ENCODE measurements around the gene DOCK10. TPM values are rescaled to one million over a fixed set of nuclear protein-coding genes. Genes with fewer than 3 reads are reported as not detected.

The DOCK10 gene
- total and polyA plus RNA-seq, 2 donors: 16.2 to 66.9 TPM

GRCh38 chr2:224969633-224970260, 72.5 kb downstream of the DOCK10 start:
- H3K4me3 ChIP-seq (ENCODE audit: low read length in 2 of 2): no peak overlapping the region
- peaks cover 0 to 5% of the 10 kb centered on the region in 2 donors for H3K4me1 ChIP-seq (ENCODE audit: control insufficient read depth in 2 of 2, insufficient read depth in 2 of 2, low read length in 2 of 2)
- no peaks in the 10 kb centered on the region for H3K9me3 ChIP-seq (ENCODE audit: control insufficient read depth in 2 of 2, insufficient read depth in 1 of 2, low read length in 1 of 2)
- H3K27ac ChIP-seq (ENCODE audit: low read depth in 1 of 2, low read length in 1 of 2): no peak overlapping the region
- H3K36me3 ChIP-seq (ENCODE audit: control insufficient read depth in 2 of 2, insufficient read depth in 2 of 2, low read length in 1 of 2): no peaks in the 10 kb centered on the region
- H3K27me3 ChIP-seq (ENCODE audit: control insufficient read depth in 2 of 2, insufficient read depth in 1 of 2, low read length in 1 of 2): no peaks in the 10 kb centered on the region
- WGBS: 91% methylated on average over 4 of the region's 4 CpGs
- DNase-seq (ENCODE audit: low read depth in 6 of 9, low spot score in 9 of 9): no peak

- no peak overlapping the region for H3K27ac ChIP-seq (ENCODE audit: low read depth in 1 of 2, low read length in 1 of 2)
- no peaks in the 10 kb centered on the region for H3K9me3 ChIP-seq (ENCODE audit: control insufficient read depth in 2 of 2, insufficient read depth in 1 of 2, low read length in 1 of 2)
- H3K4me3 ChIP-seq (ENCODE audit: low read length in 2 of 2): no peak overlapping the region
- no peaks in the 10 kb centered on the region for H3K36me3 ChIP-seq (ENCODE audit: control insufficient read depth in 2 of 2, insufficient read depth in 2 of 2, low read length in 1 of 2)
- 60% methylated on average over 5 of the region's 5 CpGs for WGBS
- H3K4me1 ChIP-seq (ENCODE audit: control insufficient read depth in 2 of 2, insufficient read depth in 2 of 2, low read length in 2 of 2): peaks cover 0 to 5% of the 10 kb centered on the region in 2 donors
- DNase-seq (ENCODE audit: low read depth in 6 of 9, low spot score in 9 of 9): no peak
- no peaks in the 10 kb centered on the region for H3K27me3 ChIP-seq (ENCODE audit: control insufficient read depth in 2 of 2, insufficient read depth in 1 of 2, low read length in 1 of 2)
These were observed 73.2 kb downstream of the DOCK10 start for GRCh38 chr2:224969095-224969494.

GRCh38 chr2:224968051-224968450, 74.2 kb downstream of the DOCK10 start:
- Histone ChIP-seq H3K4me1 (ENCODE audit: control insufficient read depth in 2 of 2, insufficient read depth in 2 of 2, low read length in 2 of 2) (no peaks in the 10 kb centered on the region), H3K4me3 (ENCODE audit: low read length in 2 of 2) (no peak overlapping the region), H3K27ac (ENCODE audit: low read depth in 1 of 2, low read length in 1 of 2) (no peak overlapping the region), H3K36me3 (ENCODE audit: control insufficient read depth in 2 of 2, insufficient read depth in 2 of 2, low read length in 1 of 2) (no peaks in the 10 kb centered on the region), H3K27me3 (ENCODE audit: control insufficient read depth in 2 of 2, insufficient read depth in 1 of 2, low read length in 1 of 2) (no peaks in the 10 kb centered on the region), H3K9me3 (ENCODE audit: control insufficient read depth in 2 of 2, insufficient read depth in 1 of 2, low read length in 1 of 2) (no peaks in the 10 kb centered on the region)
- 69% methylated on average over 4 of the region's 4 CpGs for WGBS
- no peak for DNase-seq (ENCODE audit: low read depth in 6 of 9, low spot score in 9 of 9)

DNA sequence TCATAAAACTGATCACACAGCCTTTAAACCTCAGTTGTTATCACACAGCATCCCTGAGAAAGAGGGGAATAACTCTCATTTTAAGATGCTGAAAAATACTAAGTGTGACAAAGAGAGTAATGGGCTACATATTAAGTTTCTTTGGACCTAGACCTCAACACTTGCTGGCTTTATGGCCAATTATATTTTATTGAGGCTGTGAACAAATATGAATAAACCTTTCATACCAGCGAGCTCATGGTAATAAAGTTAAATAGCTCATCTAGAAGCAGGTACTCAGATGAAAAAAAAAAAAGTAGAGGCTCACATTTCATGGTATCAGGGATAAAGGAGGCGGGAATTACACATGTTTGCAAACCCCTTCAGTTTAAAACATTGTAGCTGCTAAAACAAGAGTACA, 75.7 kb downstream of the DOCK10 start:
- Histone ChIP-seq H3K9me3 (ENCODE audit: control insufficient read depth in 2 of 2, insufficient read depth in 1 of 2, low read length in 1 of 2) (no peaks in the 10 kb centered on the region), H3K4me1 (ENCODE audit: control insufficient read depth in 2 of 2, insufficient read depth in 2 of 2, low read length in 2 of 2) (no peaks in the 10 kb centered on the region), H3K27me3 (ENCODE audit: control insufficient read depth in 2 of 2, insufficient read depth in 1 of 2, low read length in 1 of 2) (no peaks in the 10 kb centered on the region), H3K27ac (ENCODE audit: low read depth in 1 of 2, low read length in 1 of 2) (no peak overlapping the region), H3K4me3 (ENCODE audit: low read length in 2 of 2) (no peak overlapping the region), H3K36me3 (ENCODE audit: control insufficient read depth in 2 of 2, insufficient read depth in 2 of 2, low read length in 1 of 2) (no peaks in the 10 kb centered on the region)
- 98% methylated on average over 2 of the region's 2 CpGs for WGBS
- no peak for DNase-seq (ENCODE audit: low read depth in 6 of 9, low spot score in 9 of 9)

DNA sequence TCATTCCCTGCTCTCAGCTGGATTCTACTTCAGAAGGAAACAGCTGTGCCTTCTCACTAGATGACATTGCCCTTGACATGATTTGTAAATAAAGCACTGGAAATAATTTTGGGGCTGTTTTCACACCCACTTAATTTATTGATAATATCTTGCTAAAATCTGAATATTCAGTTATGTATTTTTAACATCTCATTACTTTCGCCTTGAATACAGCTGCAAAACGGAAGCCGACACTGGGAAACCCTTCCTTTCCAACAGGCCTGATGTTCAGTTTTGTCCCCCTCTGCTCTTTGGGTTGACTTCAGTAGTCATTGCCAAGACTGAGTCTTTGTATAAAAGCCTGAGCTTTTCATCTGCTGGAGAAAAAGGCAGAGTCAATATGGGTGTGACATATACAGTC, 82.7 kb downstream of the DOCK10 start:
- H3K36me3 ChIP-seq (ENCODE audit: control insufficient read depth in 2 of 2, insufficient read depth in 2 of 2, low read length in 1 of 2): peaks cover 0 to 3% of the 10 kb centered on the region in 2 donors
- H3K9me3 ChIP-seq (ENCODE audit: control insufficient read depth in 2 of 2, insufficient read depth in 1 of 2, low read length in 1 of 2): no peaks in the 10 kb centered on the region
- no peak overlapping the region for H3K4me3 ChIP-seq (ENCODE audit: low read length in 2 of 2)
- DNase-seq (ENCODE audit: low read depth in 6 of 9, low spot score in 9 of 9): no peak
- H3K27me3 ChIP-seq (ENCODE audit: control insufficient read depth in 2 of 2, insufficient read depth in 1 of 2, low read length in 1 of 2): no peaks in the 10 kb centered on the region
- 96% methylated on average over 3 of the region's 3 CpGs for WGBS
- H3K27ac ChIP-seq (ENCODE audit: low read depth in 1 of 2, low read length in 1 of 2): no peak overlapping the region
- peaks cover 0 to 2% of the 10 kb centered on the region in 2 donors for H3K4me1 ChIP-seq (ENCODE audit: control insufficient read depth in 2 of 2, insufficient read depth in 2 of 2, low read length in 2 of 2)

DNA sequence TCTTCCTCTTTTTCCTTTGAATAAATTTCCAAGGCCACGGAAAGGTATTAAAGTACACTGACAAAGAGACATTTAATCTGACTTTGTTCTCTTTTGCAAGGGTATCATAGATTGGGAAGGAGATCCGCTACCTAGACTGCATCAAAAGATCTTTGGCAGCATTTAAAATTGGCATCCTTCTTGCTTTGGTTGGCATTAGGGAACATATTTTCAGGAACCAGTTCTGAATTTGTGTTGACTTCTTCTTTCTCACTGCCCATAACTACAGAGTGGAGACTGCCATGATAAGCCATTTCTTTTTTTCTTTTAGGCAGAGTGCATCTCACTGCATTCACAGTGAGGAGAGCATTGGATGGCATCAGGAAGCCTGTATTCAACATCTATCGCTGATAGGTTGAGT, 83.4 kb downstream of the DOCK10 start:
- Histone ChIP-seq H3K4me3 (ENCODE audit: low read length in 2 of 2) (no peak overlapping the region), H3K36me3 (ENCODE audit: control insufficient read depth in 2 of 2, insufficient read depth in 2 of 2, low read length in 1 of 2) (peaks cover 0 to 3% of the 10 kb centered on the region in 2 donors), H3K27me3 (ENCODE audit: control insufficient read depth in 2 of 2, insufficient read depth in 1 of 2, low read length in 1 of 2) (no peaks in the 10 kb centered on the region), H3K9me3 (ENCODE audit: control insufficient read depth in 2 of 2, insufficient read depth in 1 of 2, low read length in 1 of 2) (no peaks in the 10 kb centered on the region), H3K4me1 (ENCODE audit: control insufficient read depth in 2 of 2, insufficient read depth in 2 of 2, low read length in 2 of 2) (peaks cover 0 to 2% of the 10 kb centered on the region in 2 donors), H3K27ac (ENCODE audit: low read depth in 1 of 2, low read length in 1 of 2) (peak overlapping the region in 1 of 2 donors; percentile 22)
- 94% methylated on average over 3 of the region's 3 CpGs for WGBS
- DNase-seq (ENCODE audit: low read depth in 6 of 9, low spot score in 9 of 9): no peak

DNA sequence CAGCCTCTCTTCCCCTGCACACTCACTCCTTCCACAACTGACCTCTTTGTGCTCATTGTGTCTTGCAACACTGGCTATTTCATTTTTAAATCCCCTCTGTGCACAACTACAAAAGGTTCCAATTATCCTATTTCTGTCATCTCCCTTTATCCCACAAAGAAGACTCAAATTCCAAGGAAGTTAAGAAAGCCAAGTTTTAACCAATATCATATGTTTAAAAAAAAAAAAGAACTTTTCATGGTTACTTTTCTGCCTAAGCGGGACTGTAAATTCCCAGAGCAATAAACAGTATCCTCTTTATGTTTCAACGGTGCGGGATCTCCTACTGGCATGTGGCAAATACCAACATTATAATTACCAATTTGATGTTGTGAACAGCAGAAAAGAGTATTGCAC, 83.8 kb downstream of the DOCK10 start:
- whole genome bisulfite sequencing: 95% methylated on average over 3 of the region's 3 CpGs
- no peak overlapping the region for H3K27ac ChIP-seq (ENCODE audit: low read depth in 1 of 2, low read length in 1 of 2)
- H3K36me3 ChIP-seq (ENCODE audit: control insufficient read depth in 2 of 2, insufficient read depth in 2 of 2, low read length in 1 of 2): peaks cover 0 to 3% of the 10 kb centered on the region in 2 donors
- H3K27me3 ChIP-seq (ENCODE audit: control insufficient read depth in 2 of 2, insufficient read depth in 1 of 2, low read length in 1 of 2): no peaks in the 10 kb centered on the region
- H3K4me3 ChIP-seq (ENCODE audit: low read length in 2 of 2): no peak overlapping the region
- peaks cover 0 to 5% of the 10 kb centered on the region in 2 donors for H3K4me1 ChIP-seq (ENCODE audit: control insufficient read depth in 2 of 2, insufficient read depth in 2 of 2, low read length in 2 of 2)
- H3K9me3 ChIP-seq (ENCODE audit: control insufficient read depth in 2 of 2, insufficient read depth in 1 of 2, low read length in 1 of 2): no peaks in the 10 kb centered on the region
- DNase-seq (ENCODE audit: low read depth in 6 of 9, low spot score in 9 of 9): no peak

DNA sequence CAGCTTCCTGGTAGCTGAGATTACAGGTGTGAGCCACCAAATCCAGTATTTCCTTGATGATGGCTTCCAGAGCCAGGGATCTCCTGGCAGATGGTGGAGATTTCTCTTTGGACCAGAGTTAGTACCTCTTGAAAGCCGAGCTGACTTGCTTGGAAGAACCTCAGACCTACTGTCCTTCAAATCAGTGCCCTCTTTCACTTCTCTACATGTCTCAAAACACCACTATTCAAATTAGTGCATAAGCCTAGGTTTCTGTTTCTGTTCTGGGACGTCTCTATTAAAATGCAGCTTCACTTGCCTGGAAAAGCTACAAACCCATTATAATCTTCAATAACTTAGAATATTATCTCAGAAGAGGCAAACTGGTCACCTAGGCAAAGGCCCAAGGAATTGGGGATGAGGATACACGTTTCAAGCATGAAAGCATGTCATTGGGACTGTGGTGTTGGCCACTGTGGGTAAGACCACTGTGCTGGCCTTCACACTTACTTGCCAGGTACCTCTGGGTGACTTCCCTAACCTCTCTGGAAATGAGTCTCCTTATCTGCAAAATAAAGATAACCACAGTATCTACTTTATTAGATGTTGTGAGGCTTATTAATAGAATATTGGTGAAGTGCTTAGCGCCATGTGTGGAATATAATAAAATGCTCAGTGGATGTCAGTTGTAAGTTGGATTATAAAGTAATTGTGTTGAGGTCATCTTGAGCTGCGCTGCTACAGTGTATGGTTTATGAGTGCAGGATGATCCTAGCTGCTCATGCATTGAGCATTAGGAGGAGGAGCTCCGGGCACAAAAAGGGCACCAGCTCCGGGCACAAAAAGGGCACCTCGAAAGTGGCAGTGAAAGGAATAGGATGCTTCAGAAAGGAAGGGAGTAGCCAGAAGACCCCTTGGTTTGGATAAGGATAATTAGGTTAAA, 84.5 kb downstream of the DOCK10 start:
- Histone ChIP-seq H3K4me3 (ENCODE audit: low read length in 2 of 2) (no peak overlapping the region), H3K9me3 (ENCODE audit: control insufficient read depth in 2 of 2, insufficient read depth in 1 of 2, low read length in 1 of 2) (no peaks in the 10 kb centered on the region), H3K27ac (ENCODE audit: low read depth in 1 of 2, low read length in 1 of 2) (peak overlapping the region; percentile 14 to 65), H3K4me1 (ENCODE audit: control insufficient read depth in 2 of 2, insufficient read depth in 2 of 2, low read length in 2 of 2) (peaks cover 2 to 10% of the 10 kb centered on the region in 2 donors), H3K36me3 (ENCODE audit: control insufficient read depth in 2 of 2, insufficient read depth in 2 of 2, low read length in 1 of 2) (peaks cover 0 to 3% of the 10 kb centered on the region in 2 donors), H3K27me3 (ENCODE audit: control insufficient read depth in 2 of 2, insufficient read depth in 1 of 2, low read length in 1 of 2) (no peaks in the 10 kb centered on the region)
- WGBS: 88% methylated on average over 8 of the region's 8 CpGs
- DNase-seq (ENCODE audit: low read depth in 6 of 9, low spot score in 9 of 9): peak in 1 of 9 donors; percentile 16

DNA sequence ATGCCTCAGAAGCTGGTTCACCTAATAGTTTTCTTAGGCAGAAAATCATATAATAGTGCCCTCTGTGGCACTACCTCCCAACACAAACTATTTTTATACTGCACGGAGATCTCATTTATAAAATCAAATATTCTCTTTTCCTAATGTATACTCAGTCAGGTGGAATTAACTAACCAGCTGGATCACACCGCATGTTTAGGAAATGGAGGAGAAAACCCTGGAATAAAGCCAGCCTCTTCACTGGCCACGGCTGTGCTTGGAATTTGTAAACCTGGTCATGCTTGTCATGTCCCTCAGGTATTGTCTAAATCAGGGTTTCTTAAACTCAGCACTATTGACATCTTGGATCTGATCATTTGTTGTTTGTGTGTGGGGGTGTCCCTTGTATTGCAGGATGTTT, 85.6 kb downstream of the DOCK10 start:
- Histone ChIP-seq H3K27ac (ENCODE audit: low read depth in 1 of 2, low read length in 1 of 2) (no peak overlapping the region), H3K27me3 (ENCODE audit: control insufficient read depth in 2 of 2, insufficient read depth in 1 of 2, low read length in 1 of 2) (no peaks in the 10 kb centered on the region), H3K4me1 (ENCODE audit: control insufficient read depth in 2 of 2, insufficient read depth in 2 of 2, low read length in 2 of 2) (peaks cover 3 to 15% of the 10 kb centered on the region in 2 donors), H3K4me3 (ENCODE audit: low read length in 2 of 2) (no peak overlapping the region), H3K9me3 (ENCODE audit: control insufficient read depth in 2 of 2, insufficient read depth in 1 of 2, low read length in 1 of 2) (peaks cover 0 to under 1% of the 10 kb centered on the region in 2 donors), H3K36me3 (ENCODE audit: control insufficient read depth in 2 of 2, insufficient read depth in 2 of 2, low read length in 1 of 2) (peaks cover 0 to 3% of the 10 kb centered on the region in 2 donors)
- 89% methylated on average over 3 of the region's 3 CpGs for WGBS
- DNase-seq (ENCODE audit: low read depth in 6 of 9, low spot score in 9 of 9): no peak

All from thymus (tissue), 11 donors.